RPMI8226 (cell line): ENCODE measurements around the gene ARMC5.

Experiments used
- DNase-seq: peaks from one replicate; pipeline ENCODE4 v3.0.0-alpha.2; 2015

Gene ARMC5

GRCh38 chr16:31461921-31462804 is 2.9 kb downstream of the ARMC5 start:
- DNase-seq = no peak

GRCh38 chr16:31464348-31464769 is 5.1 kb downstream of the ARMC5 start:
- no peak for DNase-seq

- no peak for DNase-seq
Measured at GRCh38 chr16:31464781-31465260, 5.5 kb downstream of the ARMC5 start.

- DNase-seq = no peak
Measured at GRCh38 chr16:31465788-31466370, 6.6 kb downstream of the ARMC5 start.

- no peak for DNase-seq
Measured at GRCh38 chr16:31466381-31466841, 7.1 kb downstream of the ARMC5 start.

- DNase-seq = no peak
Measured at GRCh38 chr16:31467151-31467773, 8.0 kb downstream of the ARMC5 start.

GRCh38 chr16:31467858-31468257 is 8.6 kb downstream of the ARMC5 start:
- no peak for DNase-seq

GRCh38 chr16:31470615-31471014 is 11.3 kb downstream of the ARMC5 start:
- DNase-seq = no peak

GRCh38 chr16:31471241-31471874 is 12.1 kb downstream of the ARMC5 start:
- DNase-seq = no peak

GRCh38 chr16:31471875-31472708 is 12.8 kb downstream of the ARMC5 start, which contains the start of gene TGFB1I1:
TSS of gene TGFB1I1 (plus strand) at chr16:31472152. CDS start at chr16:31472189, 37 bp downstream.
- DNase-seq = peak; percentile 41

GRCh38 chr16:31472709-31473203 is 13.5 kb downstream of the ARMC5 start:
- DNase-seq = peak; percentile 84

- no peak for DNase-seq
Measured at GRCh38 chr16:31473264-31473984, 14.1 kb downstream of the ARMC5 start.

- peak; percentile 55 for DNase-seq
Measured at GRCh38 chr16:31474173-31474714, 14.9 kb downstream of the ARMC5 start.

GRCh38 chr16:31474773-31475738 is 15.8 kb downstream of the ARMC5 start:
- no peak for DNase-seq

- DNase-seq = no peak
Measured at GRCh38 chr16:31475946-31476302, 16.6 kb downstream of the ARMC5 start.

GRCh38 chr16:31476303-31477219 is 17.3 kb downstream of the ARMC5 start:
- DNase-seq = peak; percentile 95

- peak; percentile 71 for DNase-seq
Measured at GRCh38 chr16:31477220-31478216, 18.2 kb downstream of the ARMC5 start.
